HG02588 (cell line): ENCODE measurements around the gene SPINK14.

Experiments used
- ATAC-seq: cut with Tn5 transposase; IDR thresholded peaks from one replicate; pipeline ENCODE4 v1.9.1; 2021; ENCODE audit warnings: mild to moderate bottlenecking, moderate library complexity; ENCODE audit not compliant: unreplicated experiment

SPINK14 gene

DNA sequence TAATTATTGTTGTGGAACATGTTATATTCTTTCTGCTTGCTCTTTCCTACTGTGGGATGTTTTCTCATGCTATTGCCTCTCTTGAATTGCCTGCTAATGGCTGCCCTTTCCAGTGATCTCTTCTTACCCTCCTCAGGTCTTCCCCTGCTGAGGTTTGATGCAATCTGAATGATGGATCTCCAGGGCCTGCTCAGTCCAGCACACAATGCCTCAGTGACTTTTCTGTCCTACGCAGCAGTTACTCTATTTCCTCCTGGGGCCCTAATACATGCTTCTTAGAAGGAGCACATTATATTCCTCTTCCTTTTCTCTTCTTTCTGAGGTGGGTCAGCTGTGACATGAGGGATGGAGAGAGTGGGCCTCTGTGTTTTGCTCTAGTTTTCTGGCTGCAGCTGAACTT, at the start of gene SPINK14:
SPINK14 (plus strand) TSS at position 301 of the 400 bp plus-strand sequence. CDS start 1,187 bp downstream, outside the sequence.
- ATAC-seq: no peak

DNA sequence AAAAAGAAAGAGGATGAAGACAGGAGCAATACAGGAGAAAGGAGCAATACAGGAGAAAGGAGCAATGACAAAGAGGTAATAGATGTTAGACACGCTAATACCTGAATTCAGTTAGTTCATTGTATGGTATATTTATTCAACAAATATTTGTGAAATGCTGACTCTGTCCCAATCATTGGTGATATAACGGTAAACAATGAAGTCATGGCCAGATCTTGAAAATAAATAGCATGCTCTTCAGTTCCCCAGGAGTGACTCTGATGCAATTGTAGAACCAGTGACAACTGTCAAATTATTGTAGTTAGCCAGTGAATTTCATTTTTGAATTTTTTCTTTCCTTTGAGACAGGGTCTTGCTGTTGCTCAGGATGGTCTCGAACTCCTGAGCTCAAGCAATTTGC, 48.0 kb upstream of the SPINK14 start:
- ATAC-seq: no peak

DNA sequence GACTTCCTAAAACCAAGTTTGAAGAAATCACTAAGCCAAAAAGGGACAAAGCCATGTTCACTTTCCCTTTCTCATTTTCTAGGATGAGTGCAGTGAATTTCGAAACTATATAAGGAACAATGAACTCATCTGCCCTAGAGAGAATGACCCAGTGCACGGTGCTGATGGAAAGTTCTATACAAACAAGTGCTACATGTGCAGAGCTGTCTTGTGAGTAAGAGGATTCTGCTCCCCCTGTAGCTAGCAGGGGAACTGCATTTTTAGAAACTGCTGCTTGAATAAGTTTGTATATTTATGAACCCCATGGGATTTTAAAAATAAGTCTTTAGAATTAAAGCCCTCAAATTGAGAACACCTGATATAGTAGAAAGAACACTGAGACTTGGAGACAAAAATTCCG, 42.7 kb upstream of the SPINK14 start:
- ATAC-seq: no peak

- no peak for ATAC-seq
These were observed 33.0 kb upstream of the SPINK14 start for GRCh38 chr5:148135091-148136048.

- no peak for ATAC-seq
These were observed 27.5 kb upstream of the SPINK14 start for GRCh38 chr5:148140846-148141245.

DNA sequence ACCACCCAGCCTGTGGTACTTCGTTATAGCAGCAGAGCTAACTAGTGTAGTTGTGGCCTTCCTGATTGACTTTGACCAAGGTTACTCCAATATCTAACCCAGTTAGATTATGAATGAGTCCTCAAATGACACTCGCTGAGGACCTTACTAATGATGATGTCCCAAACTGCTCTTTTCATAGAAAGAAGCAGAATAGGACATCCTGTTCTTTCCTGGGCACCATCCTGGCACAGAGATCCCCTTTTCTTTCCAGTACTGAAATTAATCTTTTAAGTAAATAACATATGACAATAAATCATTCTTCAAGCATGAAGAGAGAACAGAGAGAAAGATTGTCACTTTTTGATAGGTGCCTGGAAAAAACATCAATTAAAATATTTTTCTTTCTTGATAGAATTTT, 26.7 kb upstream of the SPINK14 start:
- no peak for ATAC-seq

GRCh38 chr5:148145916-148146315, 22.4 kb upstream of the SPINK14 start:
- no peak for ATAC-seq

- ATAC-seq: no peak
These were observed 21.9 kb upstream of the SPINK14 start for GRCh38 chr5:148146487-148146886.

DNA sequence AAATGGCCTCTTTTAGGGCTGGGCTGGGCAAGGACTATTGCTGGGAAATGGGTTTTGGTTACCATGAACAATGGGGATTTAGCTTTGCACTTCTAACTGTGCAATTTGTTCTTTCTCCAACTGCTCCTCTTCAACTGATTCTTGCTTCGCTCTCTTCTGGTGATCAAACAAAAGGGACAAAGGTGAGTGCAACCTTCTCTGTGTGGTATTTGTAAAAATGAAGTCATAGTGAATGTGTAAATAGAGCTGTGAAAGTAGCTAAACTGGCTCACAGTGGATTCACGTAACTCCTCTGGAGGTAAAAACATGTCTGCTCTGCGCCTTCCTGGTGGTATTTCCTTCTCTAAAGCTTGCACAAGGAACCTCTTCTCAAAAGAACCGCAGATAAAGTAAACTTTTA, 20.9 kb upstream of the SPINK14 start:
- no peak for ATAC-seq

DNA sequence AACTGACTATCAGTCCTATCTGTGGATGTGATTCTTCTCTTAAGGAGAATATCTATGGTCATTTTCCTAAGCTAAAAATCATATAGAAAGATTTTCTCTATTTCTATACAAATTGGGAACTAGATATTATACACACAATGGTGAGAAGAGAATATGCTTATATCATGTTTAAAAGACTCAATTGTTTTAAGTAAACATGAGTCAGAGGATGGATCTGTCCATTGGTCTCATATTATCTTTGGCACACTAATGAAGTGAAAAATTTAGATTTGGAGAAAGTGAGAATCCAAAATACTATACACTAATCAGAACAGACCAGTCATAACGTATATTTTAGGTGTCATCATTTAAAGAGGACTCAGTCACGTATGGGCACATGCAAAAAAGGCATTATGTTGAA, 16.5 kb upstream of the SPINK14 start:
- ATAC-seq: no peak

DNA sequence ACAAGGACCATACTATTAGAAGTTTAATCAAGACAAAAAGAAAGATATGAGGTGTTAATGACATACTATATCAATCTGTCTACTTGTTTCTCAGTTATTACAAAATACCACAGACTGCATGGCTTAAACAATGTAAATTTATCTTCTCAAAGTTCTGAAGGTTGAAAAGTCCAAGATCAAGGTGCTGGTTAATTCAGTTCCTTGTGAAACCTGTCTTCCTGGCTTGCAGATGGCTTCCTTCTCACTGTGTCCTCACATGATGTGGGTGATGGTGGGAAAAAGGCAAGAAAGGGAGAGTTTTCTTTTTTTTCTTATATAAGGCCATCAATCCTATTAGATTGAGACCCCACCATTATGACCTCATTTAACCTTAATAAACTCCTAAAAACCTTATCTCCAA, 15.6 kb upstream of the SPINK14 start:
- ATAC-seq: no peak

DNA sequence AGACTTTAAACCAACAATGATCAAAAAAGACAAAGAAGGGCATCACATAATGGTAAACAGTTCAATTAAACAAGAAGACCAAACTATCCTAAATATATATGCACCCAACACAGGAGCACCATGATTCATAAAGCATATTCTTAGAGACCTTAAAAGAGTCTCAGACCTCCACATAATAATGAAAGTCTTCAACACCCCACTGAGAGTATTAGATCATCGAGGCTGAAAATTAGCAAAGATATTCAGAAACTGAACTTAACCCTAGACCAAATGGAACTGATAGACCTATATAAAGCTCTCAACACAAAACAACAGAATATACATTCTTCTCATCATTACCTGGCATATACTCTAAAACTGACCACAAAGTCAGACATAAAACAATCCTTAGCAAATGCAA, 11.7 kb upstream of the SPINK14 start:
- ATAC-seq: no peak

GRCh38 chr5:148162038-148162437, 6.3 kb upstream of the SPINK14 start:
- ATAC-seq: no peak

DNA sequence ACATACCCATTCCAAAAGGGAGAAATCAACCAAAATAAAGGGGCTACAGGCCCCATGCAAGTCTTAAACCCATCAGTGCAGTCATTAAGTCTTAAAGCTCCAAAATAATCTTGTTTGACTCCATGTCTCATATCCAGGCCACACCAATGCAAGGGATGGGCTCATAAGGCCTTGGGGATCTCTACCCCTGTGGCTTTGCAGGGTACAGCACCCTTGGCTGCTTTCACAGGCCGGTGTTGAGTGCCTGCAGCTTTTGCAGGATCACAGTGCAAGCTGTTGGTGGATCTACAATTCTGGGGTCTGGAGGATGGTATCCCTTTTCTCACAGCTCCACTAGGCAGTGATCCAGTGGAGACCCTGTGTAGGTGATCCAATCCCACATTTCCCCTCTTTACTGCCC, 5.0 kb upstream of the SPINK14 start:
- ATAC-seq: no peak

- no peak for ATAC-seq
These were observed 1.6 kb upstream of the SPINK14 start for GRCh38 chr5:148166550-148167283.

DNA sequence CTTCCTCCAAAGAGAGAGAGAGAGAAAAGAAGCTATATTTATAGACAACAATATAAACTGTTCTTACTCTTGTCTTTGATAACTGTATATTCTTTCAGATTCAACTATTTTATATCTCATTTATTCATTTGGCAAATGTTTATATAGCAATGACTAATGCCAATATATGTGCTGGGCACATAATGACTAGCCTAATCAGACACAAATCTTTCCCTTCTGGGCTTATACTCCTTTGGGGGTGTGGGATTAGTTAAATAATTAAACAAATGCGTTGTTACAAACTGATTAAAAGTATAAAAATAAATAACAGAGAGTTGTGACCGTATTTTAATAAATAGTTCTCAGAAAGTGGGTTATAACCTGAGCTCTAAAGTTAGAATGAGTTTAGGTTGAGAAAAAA, 4.0 kb downstream of the SPINK14 start:
- no peak for ATAC-seq

- no peak for ATAC-seq
These were observed 8.1 kb downstream of the SPINK14 start for GRCh38 chr5:148176480-148176879.

- ATAC-seq: no peak
These were observed 8.9 kb downstream of the SPINK14 start for GRCh38 chr5:148177207-148177606.

DNA sequence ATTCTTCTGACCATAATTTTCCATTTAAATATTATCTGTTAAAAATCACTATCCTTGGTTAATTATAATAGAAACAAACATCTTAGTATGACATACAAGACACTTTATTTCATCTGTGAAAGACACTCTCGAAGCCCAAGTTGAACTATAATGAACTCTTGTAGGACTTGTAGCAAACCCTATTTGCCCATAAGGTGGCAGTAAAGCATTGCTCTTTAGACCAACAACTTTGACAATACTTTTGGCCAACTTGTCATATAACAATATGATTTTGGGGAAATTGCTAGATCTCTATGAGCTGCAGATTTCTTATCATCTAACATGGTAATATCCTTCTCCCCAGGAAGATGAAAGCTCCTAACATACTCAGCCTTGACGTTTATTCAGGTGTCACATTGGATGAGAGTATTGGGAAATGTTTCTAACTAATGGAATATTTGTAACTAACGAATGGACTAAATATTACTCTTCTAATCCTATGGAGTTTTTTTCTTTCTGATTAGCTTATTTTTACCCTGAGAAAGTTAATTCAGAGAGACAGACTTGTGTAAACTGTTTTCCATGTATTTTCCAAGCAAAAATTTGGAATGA, 11.0 kb downstream of the SPINK14 start:
- no peak for ATAC-seq

DNA sequence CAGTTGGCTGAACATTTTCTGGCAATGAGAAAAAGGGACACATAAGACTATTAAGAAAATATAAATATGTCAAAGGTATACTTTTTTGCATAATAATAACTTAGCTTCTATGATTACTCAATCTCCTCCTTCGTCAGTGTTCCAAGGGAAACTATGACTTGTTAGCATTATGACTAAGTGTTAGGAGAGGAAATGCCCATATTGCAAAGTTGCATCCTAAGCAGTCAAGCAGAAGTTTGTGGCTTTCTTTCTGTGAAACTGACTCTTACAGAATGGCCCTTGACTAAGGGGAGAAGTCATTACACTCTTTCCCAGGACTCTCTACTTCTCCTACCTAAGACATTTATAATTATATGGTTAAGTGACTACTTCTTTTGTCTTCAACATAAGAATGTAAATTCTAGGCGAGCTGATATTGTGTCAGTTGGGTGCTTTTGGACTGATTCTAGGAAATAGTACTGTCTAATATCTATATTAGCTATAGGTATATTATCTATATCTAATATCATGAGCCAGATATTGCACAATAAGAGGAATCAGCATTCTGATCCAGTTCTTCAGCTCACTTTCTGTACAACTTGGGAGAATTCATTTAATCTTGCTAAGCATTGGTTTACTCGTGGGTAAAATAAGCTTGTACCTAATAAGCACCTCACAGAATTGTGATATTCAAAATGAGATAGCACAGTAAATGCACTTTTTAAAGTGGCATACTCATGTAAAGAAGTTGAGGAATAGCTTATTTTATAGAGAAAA, 18.1 kb downstream of the SPINK14 start:
- ATAC-seq: peak; percentile 92

- ATAC-seq: no peak
These were observed 22.7 kb downstream of the SPINK14 start for GRCh38 chr5:148191010-148191409.
